ES-I3 (cell line): ENCODE results near the gene VSIG8.
A peak's percentile ranks its signal among the peaks of the same experiment; 100 is the strongest.

ENCODE experiments used
- H3K36me3 ChIP-seq: 2 replicates; pipeline ENCODE4 v1.6.1; 2013; ENCODE audit warnings: mild to moderate bottlenecking, low read length, control low read depth, moderate library complexity; ENCODE audit not compliant: insufficient read depth
- H3K4me1 ChIP-seq: 2 replicates; pipeline ENCODE4 v1.6.1; 2013; ENCODE audit warnings: mild to moderate bottlenecking, control low read depth, low read length; ENCODE audit not compliant: insufficient read depth
- H3K9ac ChIP-seq: 2 replicates; pipeline ENCODE4 v1.6.1; 2013; ENCODE audit warnings: low read depth, mild to moderate bottlenecking, low read length, moderate library complexity
- H3K9me3 ChIP-seq: 2 replicates; pipeline ENCODE4 v1.6.1; 2013; ENCODE audit warnings: mild to moderate bottlenecking, low read length, moderate library complexity; ENCODE audit not compliant: control insufficient read depth, insufficient read depth

Gene VSIG8

GRCh38 chr1:159895286-159895685, 32.8 kb upstream of the VSIG8 start:
- no peaks in the 10 kb centered on the region for H3K36me3 ChIP-seq
- peaks cover 8% of the 10 kb centered on the region for H3K4me1 ChIP-seq
- H3K9me3 ChIP-seq, result no peaks in the 10 kb centered on the region
- no peak overlapping the region for H3K9ac ChIP-seq

GRCh38 chr1:159892944-159893343, 30.5 kb upstream of the VSIG8 start:
- H3K9ac ChIP-seq, result no peak overlapping the region
- H3K36me3 ChIP-seq, result no peaks in the 10 kb centered on the region
- no peaks in the 10 kb centered on the region for H3K9me3 ChIP-seq
- H3K4me1 ChIP-seq, result peaks cover 16% of the 10 kb centered on the region

- peaks cover 16% of the 10 kb centered on the region for H3K4me1 ChIP-seq
- H3K36me3 ChIP-seq, result no peaks in the 10 kb centered on the region
- H3K9ac ChIP-seq, result no peak overlapping the region
- H3K9me3 ChIP-seq, result no peaks in the 10 kb centered on the region
These were observed 29.1 kb upstream of the VSIG8 start for GRCh38 chr1:159891275-159892157.

GRCh38 chr1:159890390-159890789, 27.9 kb upstream of the VSIG8 start:
- Histone ChIP-seq H3K9ac (no peak overlapping the region), H3K36me3 (no peaks in the 10 kb centered on the region), H3K9me3 (no peaks in the 10 kb centered on the region)

GRCh38 chr1:159889821-159890252, 27.4 kb upstream of the VSIG8 start:
- Histone ChIP-seq H3K36me3 (no peaks in the 10 kb centered on the region), H3K4me1 (peaks cover 16% of the 10 kb centered on the region), H3K9me3 (no peaks in the 10 kb centered on the region), H3K9ac (no peak overlapping the region)

More at GRCh38 chr1:159890390-159890789, 27.9 kb upstream of the VSIG8 start:
- H3K4me1 ChIP-seq, result peaks cover 16% of the 10 kb centered on the region

DNA sequence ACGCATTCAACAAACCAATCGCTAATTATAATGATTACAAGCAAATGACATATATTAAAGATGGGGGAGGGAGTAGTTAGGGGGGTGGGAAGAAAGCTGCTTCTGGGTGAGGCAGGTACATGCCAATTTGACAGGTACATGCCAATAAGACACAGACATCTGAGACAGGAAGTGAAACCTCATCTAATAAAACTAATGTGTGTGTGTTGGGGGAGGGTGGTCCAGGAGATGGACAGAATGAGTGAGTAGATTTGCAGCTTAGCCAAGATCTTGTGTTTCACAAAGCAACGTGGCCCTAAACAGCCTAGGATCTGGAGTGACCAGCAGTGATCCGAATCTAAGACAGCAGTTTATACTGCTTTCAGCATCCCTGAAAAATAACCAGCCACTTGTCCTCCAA, 26.7 kb upstream of the VSIG8 start:
- peaks cover 16% of the 10 kb centered on the region for H3K4me1 ChIP-seq
- H3K36me3 ChIP-seq, result no peaks in the 10 kb centered on the region
- no peaks in the 10 kb centered on the region for H3K9me3 ChIP-seq
- no peak overlapping the region for H3K9ac ChIP-seq

- H3K4me1 ChIP-seq, result peaks cover 16% of the 10 kb centered on the region
- no peaks in the 10 kb centered on the region for H3K9me3 ChIP-seq
- H3K36me3 ChIP-seq, result no peaks in the 10 kb centered on the region
- H3K9ac ChIP-seq, result no peak overlapping the region
These were observed 21.8 kb upstream of the VSIG8 start for GRCh38 chr1:159884296-159884695.

GRCh38 chr1:159883134-159883533, 20.7 kb upstream of the VSIG8 start:
- Histone ChIP-seq H3K36me3 (no peaks in the 10 kb centered on the region), H3K9ac (no peak overlapping the region), H3K9me3 (no peaks in the 10 kb centered on the region), H3K4me1 (peaks cover 14% of the 10 kb centered on the region)

- Histone ChIP-seq H3K9ac (peak overlapping the region; percentile 10; the same call in 1 of the 2 replicates), H3K4me1 (peaks cover 14% of the 10 kb centered on the region), H3K9me3 (no peaks in the 10 kb centered on the region), H3K36me3 (no peaks in the 10 kb centered on the region)
These were observed 20.0 kb upstream of the VSIG8 start for GRCh38 chr1:159882527-159882862.

- Histone ChIP-seq H3K9ac (peak overlapping the region; percentile 10; the same call in 1 of the 2 replicates), H3K36me3 (no peaks in the 10 kb centered on the region), H3K4me1 (peaks cover 14% of the 10 kb centered on the region), H3K9me3 (no peaks in the 10 kb centered on the region)
These were observed 19.4 kb upstream of the VSIG8 start for GRCh38 chr1:159881622-159882526.

- H3K4me1 ChIP-seq, result peaks cover 14% of the 10 kb centered on the region
- no peaks in the 10 kb centered on the region for H3K36me3 ChIP-seq
- no peaks in the 10 kb centered on the region for H3K9me3 ChIP-seq
- H3K9ac ChIP-seq, result no peak overlapping the region
These were observed 18.0 kb upstream of the VSIG8 start for GRCh38 chr1:159880430-159880829.

GRCh38 chr1:159879977-159880376, 17.5 kb upstream of the VSIG8 start:
- no peaks in the 10 kb centered on the region for H3K9me3 ChIP-seq
- no peak overlapping the region for H3K9ac ChIP-seq
- peaks cover 14% of the 10 kb centered on the region for H3K4me1 ChIP-seq
- H3K36me3 ChIP-seq, result no peaks in the 10 kb centered on the region

DNA sequence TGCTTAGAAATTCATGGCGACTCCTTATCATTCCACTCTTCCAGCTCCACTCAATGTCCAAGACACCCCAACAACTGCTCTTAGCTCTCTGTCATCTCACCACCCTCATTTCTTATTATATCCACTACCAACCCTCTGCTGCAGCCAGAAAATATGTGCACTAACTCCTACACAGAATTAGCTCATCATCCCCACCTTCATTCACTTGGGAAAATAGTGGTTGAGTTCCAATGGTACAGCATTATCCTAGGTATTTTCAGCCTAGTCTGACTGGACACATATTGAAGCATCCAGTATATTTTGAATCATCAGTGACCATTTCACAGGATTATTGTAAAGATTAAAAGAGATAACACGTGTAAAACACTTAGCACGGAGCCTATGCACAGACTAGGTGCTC, 16.7 kb upstream of the VSIG8 start:
- Histone ChIP-seq H3K9me3 (no peaks in the 10 kb centered on the region), H3K36me3 (no peaks in the 10 kb centered on the region), H3K4me1 (peaks cover 14% of the 10 kb centered on the region), H3K9ac (no peak overlapping the region)

DNA sequence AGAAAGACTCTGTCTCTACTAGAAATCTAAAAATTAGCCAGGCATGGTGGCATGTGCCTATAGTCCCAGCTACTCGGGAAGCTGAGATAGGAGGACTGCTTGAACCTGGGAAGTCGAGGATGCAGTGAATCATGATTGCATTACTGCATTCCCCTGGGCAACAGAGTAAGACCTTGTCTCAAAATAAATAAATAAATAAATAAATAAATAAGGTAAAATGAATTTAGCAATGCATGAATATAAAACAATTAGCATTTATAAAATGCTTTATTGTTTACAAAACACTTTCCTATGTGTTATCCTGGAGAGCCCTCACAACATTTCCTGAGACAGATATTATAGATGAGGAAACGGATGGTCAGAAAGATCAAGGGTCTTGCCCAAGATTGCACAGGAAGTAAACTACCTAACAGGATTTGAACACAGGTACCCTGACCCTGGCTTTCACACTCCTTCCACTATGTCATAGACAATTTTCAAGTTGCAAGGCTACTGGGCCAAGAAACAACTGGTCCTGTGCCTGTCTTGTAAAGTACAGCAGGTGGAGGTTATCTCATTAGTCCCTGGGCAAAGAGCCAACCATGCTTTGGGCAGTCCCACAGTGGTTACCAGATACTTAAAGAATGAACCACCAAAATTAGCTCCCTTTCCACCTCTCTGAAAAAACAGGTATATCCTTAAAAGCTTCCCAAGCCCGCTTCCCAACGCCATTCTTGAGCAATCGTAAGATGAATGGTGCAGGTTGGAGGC, 15.4 kb upstream of the VSIG8 start:
- Histone ChIP-seq H3K9me3 (no peaks in the 10 kb centered on the region), H3K36me3 (no peaks in the 10 kb centered on the region), H3K4me1 (peaks cover 15% of the 10 kb centered on the region), H3K9ac (no peak overlapping the region)
